ENCODE results near the gene CCDC107. TPM values are rescaled to one million over a fixed set of nuclear protein-coding genes. Genes with fewer than 3 reads are reported as not detected.

Gene CCDC107
- total RNA-seq, 1 experiment from 2014 or later = 12.0 TPM

DNA sequence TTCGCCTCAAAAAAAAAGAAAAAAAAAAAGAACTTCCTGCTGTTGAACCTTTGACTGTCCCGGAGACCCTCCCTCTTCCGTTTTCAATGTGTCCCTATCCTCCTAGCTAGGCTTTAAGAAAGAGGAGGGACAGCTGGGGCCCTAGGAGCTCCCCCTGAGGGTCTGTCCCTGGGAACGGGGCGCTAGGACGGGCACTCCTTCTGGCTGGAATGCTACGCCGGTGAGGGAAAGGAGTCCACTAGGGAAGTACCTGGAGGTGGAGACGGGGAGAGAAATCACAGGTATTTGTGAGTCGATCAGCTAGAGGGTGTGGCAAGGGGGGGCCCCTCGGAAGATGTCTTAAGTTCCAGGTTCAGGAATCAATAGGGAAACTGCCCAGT, 11.9 kb upstream of the CCDC107 start:
- peak overlapping the region; percentile 92 to 95 (median 94); a peak in 6 of 7 replicates for H3K27ac Mint-ChIP-seq
- no peak overlapping the region for H3K9ac ChIP-seq (ENCODE audit: extremely low read depth, insufficient read length, low read length)
- H3K79me1 ChIP-seq (ENCODE audit: insufficient read depth, low read depth, low read length, poor library complexity, severe bottlenecking) = no peaks in the 10 kb centered on the region
- peaks cover 0 to 5% of the 10 kb centered on the region in 2 experiments; a peak in 3 of 5 replicates for H3K9me3 Mint-ChIP-seq
- peak overlapping the region; percentile 85 to 96 for H3K4me3 Mint-ChIP-seq
- H4K20me1 ChIP-seq (ENCODE audit: control insufficient read depth, insufficient read depth, insufficient read length) = no peaks in the 10 kb centered on the region
- peaks cover 5% of the 10 kb centered on the region for H3K27me3 Mint-ChIP-seq (ENCODE audit: low read depth)
- WGBS (ENCODE audit: extremely low coverage, insufficient read length, low lambda C conversion rate) = no CpG with 5 or more reads among the region's 11 CpGs
- no peak overlapping the region for H3T11ph ChIP-seq (ENCODE audit: low read length)
- no peaks in the 10 kb centered on the region for H3K9me3 ChIP-seq (ENCODE audit: control insufficient read depth, low read depth, low read length)
- H3K18ac ChIP-seq (ENCODE audit: insufficient read length, low read depth, low read length) = peak overlapping the region; percentile 21
- peak overlapping the region; percentile 86 for H3K4me2 ChIP-seq (ENCODE audit: insufficient read depth, insufficient read length, low read length)
- TF ChIP-seq, protein P1, sequence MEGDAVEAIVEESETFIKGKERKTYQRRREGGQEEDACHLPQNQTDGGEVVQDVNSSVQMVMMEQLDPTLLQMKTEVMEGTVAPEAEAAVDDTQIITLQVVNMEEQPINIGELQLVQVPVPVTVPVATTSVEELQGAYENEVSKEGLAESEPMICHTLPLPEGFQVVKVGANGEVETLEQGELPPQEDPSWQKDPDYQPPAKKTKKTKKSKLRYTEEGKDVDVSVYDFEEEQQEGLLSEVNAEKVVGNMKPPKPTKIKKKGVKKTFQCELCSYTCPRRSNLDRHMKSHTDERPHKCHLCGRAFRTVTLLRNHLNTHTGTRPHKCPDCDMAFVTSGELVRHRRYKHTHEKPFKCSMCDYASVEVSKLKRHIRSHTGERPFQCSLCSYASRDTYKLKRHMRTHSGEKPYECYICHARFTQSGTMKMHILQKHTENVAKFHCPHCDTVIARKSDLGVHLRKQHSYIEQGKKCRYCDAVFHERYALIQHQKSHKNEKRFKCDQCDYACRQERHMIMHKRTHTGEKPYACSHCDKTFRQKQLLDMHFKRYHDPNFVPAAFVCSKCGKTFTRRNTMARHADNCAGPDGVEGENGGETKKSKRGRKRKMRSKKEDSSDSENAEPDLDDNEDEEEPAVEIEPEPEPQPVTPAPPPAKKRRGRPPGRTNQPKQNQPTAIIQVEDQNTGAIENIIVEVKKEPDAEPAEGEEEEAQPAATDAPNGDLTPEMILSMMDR (conservative IDR thresholded peaks at IDR 0.05) = peak; percentile 14; the same call in 2 of the 3 replicates
- H4K8ac ChIP-seq (replicated peaks; ENCODE audit: insufficient read length, low read depth, low read length) = no peak overlapping the region
- no peak overlapping the region for H4K5ac ChIP-seq (ENCODE audit: insufficient read length, low read depth, low read length)
- DNase-seq = peak; percentile 82
- no peak overlapping the region for H3K4ac ChIP-seq (ENCODE audit: low read depth, low read length)
- peaks cover under 1% of the 10 kb centered on the region; the same call in 1 of the 2 replicates for H3K4me1 ChIP-seq (ENCODE audit: insufficient read depth, low read length)
- H2AFZ ChIP-seq (ENCODE audit: low read length) = peak overlapping the region; percentile 14
- peak overlapping the region; percentile 56 for H2BK120ac ChIP-seq (ENCODE audit: low read depth, low read length, poor library complexity, severe bottlenecking)
- no peak overlapping the region for H3K27ac ChIP-seq (ENCODE audit: insufficient read length, low read depth, low read length)
- H3K36me3 Mint-ChIP-seq (ENCODE audit: insufficient read depth in 1 of 3, low read depth in 3 of 3) = peaks cover under 1 to 6% (median 5%) of the 10 kb centered on the region in 3 experiments; a peak in 3 of 7 replicates
- H2BK20ac ChIP-seq (ENCODE audit: low read depth, low read length, poor library complexity, severe bottlenecking) = no peak overlapping the region
- no peaks in the 10 kb centered on the region for H3K79me2 ChIP-seq (ENCODE audit: insufficient read depth, low read length)
- H2BK12ac ChIP-seq (ENCODE audit: insufficient read length, low read depth, low read length) = no peak overlapping the region
- no peak overlapping the region for H3K56ac ChIP-seq (ENCODE audit: insufficient read length, low read depth, low read length)
- H2AK5ac ChIP-seq (ENCODE audit: insufficient read length, low read length) = no peak overlapping the region
- H3K14ac ChIP-seq (ENCODE audit: insufficient read depth, low read length) = no peak overlapping the region
- no peaks in the 10 kb centered on the region for H3K23me2 ChIP-seq (ENCODE audit: insufficient read length, low read depth, low read length, poor library complexity, severe bottlenecking)
- H4K91ac ChIP-seq (ENCODE audit: insufficient read length, low read depth, low read length) = no peak overlapping the region
- H2BK15ac ChIP-seq (ENCODE audit: low read depth, low read length) = no peak overlapping the region
- H3K23ac ChIP-seq (ENCODE audit: insufficient read length, low read depth, low read length) = no peak overlapping the region
- H3K27me3 ChIP-seq (ENCODE audit: insufficient read depth, low read length) = 0 out of 2 replicates have a peak, but pooled peaks cover 2% of the 10 kb centered on the region
- no peak overlapping the region for H2BK5ac ChIP-seq (ENCODE audit: insufficient read length, low read length)
- H3K4me1 Mint-ChIP-seq = peaks cover 26 to 29% of the 10 kb centered on the region in 2 experiments

All from H9 (cell line).